NK-92 treated with Interleukin-12 subunit alpha and Interleukin-12 subunit beta, amount 100 ng/mL, for 24 hours (cell line): ENCODE results near the gene TCEANC.
A peak's percentile ranks its signal among the peaks of the same experiment; 100 is the strongest.
"Not testable (repeated sequence)": the region's sequence is repeated elsewhere in the genome, so short reads cannot be mapped to it uniquely, and the experiment has no call there.

Experiments used
- DNase-seq: peaks from one replicate; lab custom pipeline; 2025; lab: John Stamatoyannopoulos, UW

Gene TCEANC

DNA sequence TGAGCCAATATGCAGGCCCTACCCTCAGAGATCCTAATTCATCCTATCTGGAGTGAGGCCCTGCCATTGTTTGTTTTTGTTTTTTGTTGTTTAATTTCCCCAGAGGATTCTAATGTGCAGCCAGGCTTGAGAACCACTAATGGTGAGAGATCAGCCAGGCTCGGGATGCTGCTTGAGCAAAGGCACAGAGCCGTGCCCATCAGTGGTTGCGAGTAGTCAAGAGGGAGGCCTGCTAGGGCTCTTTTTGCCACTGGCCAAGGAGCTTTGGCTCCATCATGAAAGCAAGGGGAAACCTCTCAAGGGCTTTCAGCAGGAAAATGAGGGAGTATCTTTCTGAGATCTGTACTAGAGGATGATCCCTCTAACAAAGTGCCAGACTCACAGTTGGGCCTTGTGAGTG is 2.7 kb downstream of the TCEANC start:
- DNase-seq: no peak

DNA sequence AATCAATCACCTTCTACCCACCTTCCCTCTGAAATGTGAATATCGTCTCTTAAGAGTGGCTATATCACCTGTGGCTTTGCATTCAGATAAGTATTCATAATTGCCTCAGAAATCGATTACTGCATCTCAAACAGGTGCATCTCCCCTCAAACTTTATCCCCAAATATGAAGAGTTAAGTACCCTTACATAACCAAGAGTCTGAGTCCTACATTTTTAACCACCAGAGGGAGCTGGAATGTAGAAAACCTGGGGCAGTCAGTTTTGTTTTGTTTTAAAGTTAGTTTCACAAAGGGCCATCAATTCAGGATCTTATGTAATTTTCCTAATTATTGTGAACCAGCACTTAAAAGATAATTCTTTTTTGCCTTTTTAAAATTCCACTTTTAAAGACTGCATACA is 5.7 kb downstream of the TCEANC start:
- DNase-seq: no peak

- DNase-seq: no peak
Observed at GRCh38 chrX:13659063-13659462, 6.1 kb downstream of the TCEANC start.

GRCh38 chrX:13661735-13662288 is 8.9 kb downstream of the TCEANC start:
- no peak for DNase-seq

DNA sequence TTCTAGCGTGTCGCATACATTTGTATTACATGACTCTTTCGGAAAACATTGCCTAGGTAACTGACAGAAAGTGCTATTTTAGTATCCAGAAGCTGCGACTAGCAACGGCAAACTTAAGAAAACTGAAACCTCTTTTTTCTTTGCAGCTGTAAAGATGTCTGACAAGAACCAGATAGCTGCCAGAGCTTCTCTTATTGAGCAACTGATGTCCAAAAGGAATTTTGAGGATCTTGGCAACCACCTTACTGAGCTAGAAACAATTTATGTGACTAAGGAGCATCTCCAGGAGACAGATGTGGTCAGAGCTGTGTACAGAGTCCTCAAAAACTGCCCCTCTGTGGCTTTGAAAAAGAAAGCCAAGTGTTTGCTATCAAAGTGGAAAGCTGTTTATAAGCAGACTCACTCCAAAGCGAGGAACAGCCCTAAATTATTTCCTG is 9.4 kb downstream of the TCEANC start:
- DNase-seq: no peak

DNA sequence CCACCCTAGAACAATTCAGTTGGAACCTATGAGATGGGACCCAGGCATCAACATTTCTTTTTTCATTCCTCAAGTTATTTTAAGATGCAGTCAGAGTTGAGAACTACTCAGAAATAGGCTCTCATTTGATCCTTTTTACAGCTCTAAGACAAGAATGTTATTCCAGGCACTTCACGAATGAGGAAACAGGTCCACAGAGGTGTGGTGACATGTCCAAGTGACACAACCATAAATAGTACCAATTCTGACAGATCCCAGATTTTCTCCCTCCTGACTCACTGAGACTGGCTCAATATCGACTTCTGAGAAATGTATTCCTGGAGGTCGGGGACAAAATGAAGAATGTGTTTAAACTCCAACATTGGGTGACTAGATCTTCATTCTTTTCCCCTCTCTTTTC is 11.1 kb downstream of the TCEANC start:
- no peak for DNase-seq

GRCh38 chrX:13666836-13667235 is 13.9 kb downstream of the TCEANC start:
- no peak for DNase-seq

DNA sequence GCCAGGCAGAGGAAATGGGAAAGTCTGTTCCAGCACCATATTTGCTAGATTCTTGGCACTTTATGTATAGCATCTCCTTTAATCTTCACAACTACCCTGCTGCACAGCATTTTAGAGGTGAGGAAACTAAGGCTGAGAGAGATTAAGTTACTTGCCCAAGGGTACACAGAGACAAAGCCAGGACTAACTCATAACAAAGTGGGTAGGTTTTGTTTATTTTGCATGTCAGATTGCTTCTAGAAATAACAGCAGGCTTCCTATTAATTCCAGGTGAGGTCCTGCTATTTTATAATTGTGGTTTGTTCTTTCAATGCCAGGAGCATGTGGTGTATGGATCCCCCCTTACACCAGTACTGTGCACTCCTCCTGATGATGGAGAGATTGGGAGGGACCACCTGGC is 15.0 kb downstream of the TCEANC start:
- no peak for DNase-seq

DNA sequence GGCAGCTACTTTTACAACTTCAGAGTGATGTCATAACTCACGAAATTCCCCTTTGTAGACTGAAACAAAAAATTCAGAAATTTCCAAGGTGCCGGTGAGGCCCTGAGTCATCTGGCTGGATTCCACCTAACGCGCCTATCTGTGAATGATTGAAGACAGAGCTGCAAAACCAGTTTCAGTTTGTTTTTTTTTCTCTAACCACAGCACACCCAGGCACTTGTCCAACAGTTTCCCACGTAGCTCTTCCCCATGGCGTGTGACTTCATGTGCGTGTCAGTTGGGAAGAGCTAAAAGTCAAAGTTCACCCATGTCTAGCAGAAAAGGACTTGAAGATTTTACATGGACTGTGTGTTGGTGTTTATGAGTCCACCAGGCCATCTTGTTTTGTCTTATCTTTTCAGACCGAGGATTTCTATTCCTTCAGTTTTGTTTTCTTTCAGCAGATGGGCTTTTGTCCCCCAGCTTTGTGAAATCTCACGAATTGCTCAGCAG is 16.4 kb downstream of the TCEANC start:
- no peak for DNase-seq

DNA sequence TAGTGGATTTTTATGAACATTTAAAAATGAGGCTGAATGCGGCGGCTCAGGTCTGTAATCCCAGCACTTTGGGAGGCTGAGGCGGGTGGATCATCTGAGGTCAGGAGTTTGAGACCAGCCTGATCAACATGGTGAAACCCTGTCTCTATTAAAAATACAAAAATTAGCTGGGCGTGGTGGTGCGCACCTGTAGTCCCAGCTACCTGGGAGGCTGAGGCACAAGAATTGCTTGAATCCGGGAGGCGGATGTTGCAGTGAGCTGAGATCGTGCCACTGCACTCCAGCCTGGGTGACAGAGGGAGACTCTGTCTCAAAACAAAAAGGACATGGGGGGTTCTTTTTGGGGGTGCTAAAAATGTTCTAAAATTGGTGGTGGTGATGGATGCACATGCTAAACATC is 16.8 kb downstream of the TCEANC start:
- DNase-seq: not testable (repeated sequence)

DNA sequence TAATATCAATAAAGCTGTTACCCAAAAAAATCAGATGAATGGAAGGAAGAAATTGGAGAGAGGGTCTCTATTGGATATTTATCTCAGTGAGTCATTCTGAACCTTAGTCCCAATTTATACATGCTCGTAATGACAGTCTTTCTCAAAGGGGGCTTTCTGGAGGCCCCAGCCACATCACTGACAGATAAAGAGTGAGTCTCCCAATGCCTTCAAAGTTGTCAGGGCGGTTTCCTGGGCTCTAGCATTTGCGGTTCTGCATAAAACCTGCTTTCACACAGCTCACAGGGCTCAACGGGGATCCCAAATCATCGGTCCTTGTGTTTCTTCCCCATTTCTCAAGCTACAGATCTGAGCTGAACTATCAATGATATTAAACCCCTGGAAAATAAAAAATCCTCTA is 17.3 kb downstream of the TCEANC start:
- no peak for DNase-seq

DNA sequence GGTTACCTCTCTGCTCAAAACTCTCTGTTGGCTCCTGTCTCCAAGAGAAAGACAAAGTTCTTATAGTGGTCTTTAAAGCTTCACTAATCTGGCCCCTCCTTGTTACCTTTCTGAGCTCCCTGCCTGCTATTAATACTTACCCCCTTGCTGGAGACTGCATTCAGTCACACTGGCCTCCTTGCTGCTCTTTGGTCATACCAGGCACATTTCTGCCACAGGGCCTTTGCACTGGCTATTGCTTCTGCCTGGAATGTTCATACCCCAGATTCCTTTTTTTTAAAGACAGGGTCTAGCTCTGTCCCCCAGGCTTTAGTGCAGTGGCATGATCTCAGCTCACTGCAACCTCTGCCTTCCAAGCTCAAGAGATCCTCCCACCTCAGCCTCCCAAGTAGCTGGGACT is 20.1 kb downstream of the TCEANC start:
- DNase-seq: no peak

DNA sequence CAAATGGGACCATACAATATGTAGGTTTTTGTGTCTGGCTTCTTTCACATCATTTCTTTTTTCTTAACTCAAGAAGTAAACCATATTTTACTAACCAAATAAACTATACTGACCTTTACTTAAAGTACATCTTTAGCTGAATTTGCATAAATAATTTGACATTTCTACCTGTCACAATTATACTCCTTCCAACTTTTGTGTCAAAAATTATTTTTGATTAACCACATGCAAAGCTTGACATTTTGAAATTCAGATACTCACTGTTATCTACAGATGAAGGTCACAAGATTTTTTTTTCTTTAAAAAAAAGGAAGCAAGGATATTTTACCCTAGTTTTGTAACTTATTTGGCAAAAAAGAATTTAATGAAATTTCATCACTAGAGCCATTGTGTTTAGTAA is 23.9 kb downstream of the TCEANC start:
- DNase-seq: no peak

- DNase-seq: not testable (repeated sequence)
Observed at GRCh38 chrX:13679700-13680099, 26.8 kb downstream of the TCEANC start.

GRCh38 chrX:13681595-13681994 is 28.7 kb downstream of the TCEANC start:
- DNase-seq: no peak

DNA sequence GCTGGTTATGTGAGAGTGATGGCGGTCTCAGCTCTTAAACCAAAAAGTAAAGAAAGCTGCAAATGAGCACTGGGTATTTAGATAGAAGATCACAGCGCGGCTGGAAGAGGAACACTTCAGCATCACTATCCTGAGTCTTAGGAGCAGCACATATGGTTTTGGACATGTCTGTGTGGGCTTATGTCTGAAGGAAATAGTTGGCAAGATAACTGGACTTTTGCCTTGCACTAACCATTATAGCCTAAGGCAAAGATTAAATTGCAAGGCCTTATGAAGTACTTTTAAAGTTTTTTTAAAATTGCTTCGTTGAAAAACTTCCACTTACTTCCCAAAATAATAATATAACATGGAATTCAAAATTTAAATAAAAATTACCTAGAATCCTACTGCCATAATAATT is 31.4 kb downstream of the TCEANC start:
- DNase-seq: no peak

DNA sequence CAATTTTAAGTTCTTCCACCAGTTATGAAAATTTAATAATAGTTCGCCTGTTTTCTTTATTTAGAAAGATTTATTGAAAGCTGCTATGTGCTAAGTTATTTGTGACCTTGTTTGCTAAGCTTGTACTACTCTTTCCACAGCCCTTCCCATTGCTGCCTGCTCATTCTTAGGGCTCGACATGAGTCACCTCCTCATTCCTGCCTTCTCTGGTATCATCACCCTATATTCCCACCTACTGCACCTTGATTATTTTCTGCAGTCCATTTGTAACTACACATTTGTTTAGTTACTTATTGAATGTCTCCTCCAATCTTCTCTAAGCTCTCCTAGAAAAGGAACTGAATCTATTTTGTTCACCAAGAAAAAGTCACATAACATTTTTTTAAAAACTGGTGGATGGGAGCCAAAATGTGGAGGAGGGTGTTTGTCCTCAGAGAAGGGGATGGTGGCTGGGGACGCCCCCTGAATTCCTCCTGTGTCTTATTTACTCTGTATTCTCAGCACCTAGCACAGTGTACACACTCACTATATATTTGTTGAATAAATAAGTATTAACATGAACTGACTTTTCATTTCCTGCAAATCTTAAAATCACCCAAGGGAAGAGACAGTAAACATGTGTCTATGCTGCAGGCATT is 32.3 kb downstream of the TCEANC start:
- no peak for DNase-seq

GRCh38 chrX:13687203-13687602 is 34.3 kb downstream of the TCEANC start:
- DNase-seq: no peak

DNA sequence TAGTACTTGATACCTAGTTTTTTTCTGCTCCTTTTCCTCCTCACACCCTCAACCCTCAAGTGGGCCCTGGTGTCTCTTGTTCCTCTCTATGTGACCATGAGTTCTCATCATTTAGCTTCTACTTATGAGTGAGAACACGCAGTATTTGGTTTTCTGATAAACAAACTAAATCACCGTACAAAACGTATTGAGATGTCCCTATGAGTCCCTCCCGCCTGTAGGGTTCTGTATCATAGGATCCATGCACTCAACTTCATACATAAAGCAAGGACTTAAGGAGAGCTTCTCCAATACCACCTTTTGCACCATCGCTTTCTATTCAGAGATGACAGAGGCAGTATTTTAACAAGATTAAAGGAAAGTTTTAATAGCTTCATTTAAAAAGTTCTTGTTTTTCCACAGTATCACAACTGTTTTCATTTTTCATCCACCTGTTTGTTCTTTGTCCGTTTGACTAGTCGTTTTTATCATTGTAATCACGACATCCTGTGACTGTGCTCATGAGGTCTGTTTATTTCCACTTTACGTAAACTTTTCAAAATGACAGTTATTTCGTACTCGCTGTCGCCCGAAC is 35.5 kb downstream of the TCEANC start:
- DNase-seq: no peak

DNA sequence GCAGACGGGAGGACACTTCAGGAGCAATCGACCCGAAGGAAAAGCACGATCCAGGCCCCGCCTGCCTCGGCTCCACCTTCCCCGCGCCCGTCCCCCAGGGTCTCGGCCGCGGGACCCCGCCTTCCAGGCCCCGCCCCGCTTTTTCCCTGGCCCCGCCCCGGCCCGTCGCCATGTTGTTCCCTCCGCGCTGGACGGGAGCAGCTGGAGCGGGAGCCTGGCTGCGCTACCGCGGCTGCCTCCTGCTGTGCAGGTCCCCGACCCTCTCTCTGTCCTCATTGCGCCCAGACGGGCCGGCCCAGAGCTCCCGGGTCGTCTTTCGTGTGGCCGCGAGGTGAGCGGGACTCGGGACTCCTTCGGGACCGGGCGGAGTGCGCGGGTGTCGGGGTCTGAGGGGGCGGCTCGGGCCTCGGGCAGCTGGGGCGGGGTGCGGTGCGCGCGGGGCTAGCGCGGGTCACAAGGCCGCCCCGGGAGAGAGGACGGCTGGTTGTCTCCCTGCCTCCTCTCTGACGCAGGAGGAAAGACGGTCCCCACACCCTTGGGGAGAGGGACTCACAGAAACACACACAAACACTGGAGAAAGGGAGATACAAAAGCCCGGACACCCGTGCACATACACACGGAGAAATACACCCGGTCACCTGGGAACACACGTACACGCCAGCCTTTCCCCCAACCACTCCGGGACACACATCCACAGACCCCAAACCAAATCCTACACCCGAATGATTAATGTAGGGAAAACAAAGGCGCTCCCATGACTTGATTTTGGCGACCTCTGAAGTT is 36.2 kb downstream of the TCEANC start, which contains the start of gene RAB9A:
RAB9A (plus strand) TSS at position 171 of the 783 bp plus-strand sequence. CDS start 19,619 bp downstream, outside the sequence.
- DNase-seq: peak; percentile 61

DNA sequence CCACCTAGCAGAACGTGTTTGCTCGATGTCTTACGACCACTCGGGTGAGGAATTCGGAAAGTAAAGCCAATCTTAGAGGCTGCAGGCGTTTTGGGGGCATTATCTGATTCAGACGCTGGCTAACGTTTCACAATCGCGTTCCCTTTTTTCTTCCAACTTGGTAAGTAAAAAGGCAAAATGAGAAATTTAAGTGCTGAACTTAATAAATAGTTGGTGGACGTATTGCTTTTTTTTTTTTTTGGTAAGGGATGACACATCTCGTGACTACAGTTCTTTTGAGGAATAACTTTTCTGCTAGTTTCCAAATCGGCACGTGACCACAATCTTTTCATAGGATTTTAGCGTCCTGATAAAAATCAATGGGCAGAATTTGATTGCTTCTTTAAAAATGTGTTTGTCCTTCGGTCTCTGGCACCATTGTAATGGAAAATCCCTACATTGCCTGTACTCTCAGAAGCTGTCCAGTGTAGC is 36.8 kb downstream of the TCEANC start:
- DNase-seq: no peak

DNA sequence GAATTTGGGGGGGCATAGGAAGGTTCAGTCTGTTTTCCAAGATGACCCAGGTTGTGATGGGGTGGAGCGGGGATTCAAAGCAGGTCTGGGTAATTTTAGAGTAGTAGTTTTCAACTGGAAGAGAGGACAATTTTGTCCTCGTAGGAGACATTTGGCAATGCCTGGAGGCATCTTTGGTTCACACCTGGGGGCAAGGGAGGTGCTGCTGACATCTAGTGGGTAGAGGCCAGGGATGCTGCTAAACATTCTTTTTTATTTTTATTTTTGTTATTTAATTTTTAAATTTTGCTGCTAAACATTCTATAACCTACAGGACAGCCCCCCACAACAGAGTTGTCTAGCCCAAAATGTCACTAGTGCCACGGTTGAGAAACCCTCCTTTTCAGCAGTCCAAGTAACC is 37.9 kb downstream of the TCEANC start:
- peak; percentile 1 for DNase-seq
